Progenitor cell of endocrine pancreas (in vitro differentiated cells): ENCODE data around the gene PARP9. TPM values are rescaled to one million over a fixed set of nuclear protein-coding genes. Genes with fewer than 3 reads are reported as not detected.
A peak's percentile ranks its signal among the peaks of the same experiment; 100 is the strongest.

Experiments used
- DNase-seq: peaks from one replicate; pipeline ENCODE4 v3.0.0; 2021; ENCODE audit warnings: low spot score; ENCODE audit not compliant: unreplicated experiment
- H3K27ac Mint-ChIP-seq: 2 replicates; pipeline ENCODE4 v1.8.0; 2021; ENCODE audit warnings: mild to moderate bottlenecking, moderate library complexity, mixed read lengths
- H3K27me3 Mint-ChIP-seq: 2 replicates; pipeline ENCODE4 v1.8.0; 2021; ENCODE audit warnings: mixed read lengths
- H3K36me3 Mint-ChIP-seq: 2 replicates; pipeline ENCODE4 v1.8.0; 2022; ENCODE audit warnings: mixed read lengths; ENCODE audit not compliant: insufficient read depth
- H3K4me1 Mint-ChIP-seq: 2 replicates; pipeline ENCODE4 v1.8.0; 2021; ENCODE audit warnings: low read depth, mixed read lengths
- H3K4me3 Mint-ChIP-seq: 2 replicates; pipeline ENCODE4 v1.8.0; 2021; ENCODE audit warnings: low read depth, mild to moderate bottlenecking, moderate library complexity, mixed read lengths
- H3K9me3 Mint-ChIP-seq: 2 replicates; pipeline ENCODE4 v1.8.0; 2021; ENCODE audit warnings: low read depth, mixed read lengths
- CTCF ChIP-seq: fragments of 200-600 bp; sonication (generic); IDR thresholded peaks from one replicate; pipeline ENCODE4 v1.5.0; 2021; ENCODE audit warnings: antibody characterized with exemption, mild to moderate bottlenecking; ENCODE audit not compliant: unreplicated experiment
- total RNA-seq: library from RNA; stranded (reverse); gene quantifications from 2 replicates; pipeline ENCODE4 v1.2.1, GENCODE V29; 2021

The PARP9 gene
- total RNA-seq, 1 donor from 2014 or later, result 11.3 TPM

DNA sequence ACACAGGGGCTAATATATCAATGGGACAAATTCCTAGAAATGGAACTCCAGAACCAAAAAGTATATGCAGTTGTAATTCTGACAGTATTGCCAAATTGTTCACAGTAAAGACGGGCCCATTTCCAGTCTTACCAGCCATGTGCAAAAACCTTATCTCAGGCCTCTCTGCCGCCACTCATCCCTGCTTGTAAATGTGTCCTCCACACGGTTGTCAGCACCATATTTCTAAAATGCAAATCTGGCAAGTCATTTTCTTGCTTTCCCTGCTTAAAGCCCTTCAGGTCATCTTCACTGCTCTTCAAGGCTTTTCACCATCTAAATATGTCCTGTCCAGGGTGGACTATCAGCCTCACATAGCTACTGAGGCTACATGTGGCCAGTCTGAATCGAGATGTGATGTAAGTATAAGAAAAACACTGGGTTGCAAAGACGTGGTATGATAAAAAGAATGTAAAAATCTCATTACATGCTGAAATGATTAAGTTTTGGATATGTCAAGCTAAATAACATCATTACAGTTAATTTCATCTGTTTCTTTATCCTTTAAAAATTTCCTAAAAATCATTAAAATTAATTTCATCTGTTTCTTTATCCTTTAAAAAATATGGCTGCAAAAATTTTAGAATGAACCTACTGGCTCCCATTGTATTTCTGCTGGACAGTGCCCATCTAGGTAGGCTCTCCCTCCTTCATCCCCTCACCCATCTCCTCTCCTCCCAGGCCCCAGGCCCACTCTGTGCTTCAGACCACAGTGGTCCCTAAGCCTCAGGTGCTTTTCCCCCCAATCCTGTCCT lies 980 bp downstream of the PARP9 start:
- Mint-ChIP-seq H3K27me3 (no peaks in the 10 kb centered on the region), H3K27ac (peak overlapping the region; percentile 94), H3K4me1 (peaks cover 9% of the 10 kb centered on the region), H3K4me3 (peak overlapping the region; percentile 80), H3K36me3 (peaks cover 5% of the 10 kb centered on the region), H3K9me3 (no peaks in the 10 kb centered on the region)
- no peak for DNase-seq
- TF ChIP-seq CTCF, result no peak

GRCh38 chr3:122560680-122561079 lies 3.4 kb downstream of the PARP9 start:
- Mint-ChIP-seq H3K27me3 (no peaks in the 10 kb centered on the region), H3K9me3 (no peaks in the 10 kb centered on the region), H3K4me1 (peaks cover 9% of the 10 kb centered on the region), H3K27ac (no peak overlapping the region), H3K4me3 (no peak overlapping the region), H3K36me3 (peaks cover 1% of the 10 kb centered on the region)
- DNase-seq, result peak; percentile 18
- peak; percentile 66 for TF ChIP-seq CTCF

GRCh38 chr3:122559906-122560305 lies 4.2 kb downstream of the PARP9 start:
- no peak overlapping the region for H3K27ac Mint-ChIP-seq
- H3K36me3 Mint-ChIP-seq, result peaks cover 2% of the 10 kb centered on the region
- H3K4me1 Mint-ChIP-seq, result peaks cover 7% of the 10 kb centered on the region
- no peak overlapping the region for H3K4me3 Mint-ChIP-seq
- no peaks in the 10 kb centered on the region for H3K9me3 Mint-ChIP-seq
- no peak for DNase-seq
- no peak for TF ChIP-seq CTCF
- H3K27me3 Mint-ChIP-seq, result no peaks in the 10 kb centered on the region

DNA sequence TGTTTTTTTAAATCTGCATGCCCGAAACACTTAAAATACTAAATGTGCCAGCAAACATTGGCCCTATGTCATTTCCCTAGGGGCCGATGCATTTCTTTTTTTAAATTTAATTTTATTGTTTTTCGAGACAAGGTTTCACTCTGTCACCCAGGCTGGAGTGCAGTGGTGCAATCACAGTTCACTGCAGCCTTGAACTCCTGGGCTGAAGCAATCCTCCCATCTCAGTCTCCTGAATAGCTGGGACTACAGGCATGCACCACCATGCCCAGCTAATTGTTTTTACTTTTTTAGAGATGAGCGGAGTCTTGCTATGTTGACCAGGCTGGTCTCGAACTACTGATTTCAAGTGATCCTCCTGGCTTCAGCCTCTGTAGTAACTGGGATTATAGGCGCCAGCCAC lies 5.5 kb downstream of the PARP9 start:
- Mint-ChIP-seq H3K9me3 (no peaks in the 10 kb centered on the region), H3K4me1 (peaks cover 2% of the 10 kb centered on the region), H3K27me3 (no peaks in the 10 kb centered on the region), H3K4me3 (no peak overlapping the region), H3K27ac (no peak overlapping the region), H3K36me3 (peaks cover 2% of the 10 kb centered on the region)
- no peak for TF ChIP-seq CTCF
- no peak for DNase-seq

- no peak for TF ChIP-seq CTCF
- no peaks in the 10 kb centered on the region for H3K4me1 Mint-ChIP-seq
- DNase-seq, result no peak
- H3K27ac Mint-ChIP-seq, result no peak overlapping the region
- no peaks in the 10 kb centered on the region for H3K9me3 Mint-ChIP-seq
- H3K4me3 Mint-ChIP-seq, result no peak overlapping the region
- H3K27me3 Mint-ChIP-seq, result no peaks in the 10 kb centered on the region
- peaks cover 4% of the 10 kb centered on the region for H3K36me3 Mint-ChIP-seq
Measured at GRCh38 chr3:122557356-122557755, 6.7 kb downstream of the PARP9 start.
